ENCODE measurements around the gene PDE7B. TPM values are rescaled to one million over a fixed set of nuclear protein-coding genes. Genes with fewer than 3 reads are reported as not detected.

PDE7B gene
- total RNA-seq, 1 experiment from 2014 or later: 0.03 TPM

DNA sequence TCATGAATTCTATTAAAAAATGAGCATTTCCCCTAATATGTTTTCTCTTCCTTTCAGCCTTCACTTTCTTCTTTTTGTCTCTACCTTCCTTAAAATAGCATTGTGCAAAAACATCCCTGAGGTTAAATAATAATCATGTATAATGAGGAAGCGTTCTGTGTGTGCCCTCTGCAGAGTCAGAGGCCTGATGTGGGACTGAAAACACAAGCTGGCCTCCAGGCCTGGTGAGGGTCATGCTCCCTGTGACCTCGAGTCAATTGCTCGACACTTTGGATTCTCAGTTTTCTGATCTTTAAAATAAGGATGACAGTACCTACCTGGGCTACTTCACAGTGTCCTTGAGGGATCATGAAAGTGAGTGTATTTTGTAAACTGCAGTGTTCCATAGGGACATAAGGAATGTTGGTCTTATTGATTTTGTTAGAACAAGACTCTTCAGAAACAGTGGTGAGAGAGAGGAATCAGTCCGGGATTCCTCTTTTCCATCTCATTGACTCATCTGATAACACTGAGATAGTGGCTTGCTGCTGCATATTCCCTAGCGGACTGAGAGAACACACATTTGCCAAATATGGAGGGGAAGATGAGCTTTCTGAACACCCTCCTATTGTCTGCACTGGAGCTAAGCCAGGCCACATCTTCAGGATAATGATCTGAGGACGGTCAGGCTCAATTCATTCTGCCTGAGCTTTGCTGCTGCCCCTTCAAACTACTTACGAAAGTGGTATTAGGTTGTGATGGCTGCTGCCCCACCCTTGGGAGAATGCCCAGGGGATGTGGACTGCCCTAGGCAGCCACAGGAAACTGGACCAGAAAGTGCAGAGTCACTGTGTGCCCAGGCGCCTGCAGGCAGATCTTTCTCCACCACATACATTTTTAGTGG is 39.6 kb upstream of the PDE7B start:
- ATAC-seq (no peak), DNase-seq (ENCODE audit: low read depth, low spot score) (no peak)
- H3K27ac ChIP-seq (ENCODE audit: low read length): no peak overlapping the region
- ChIA-PET CTCF (no interaction called here), POLR2A (no interaction called here)
- no peak overlapping the region for H3K4me3 ChIP-seq (ENCODE audit: low read depth in 2 of 2, low read length in 2 of 2)
- in situ Hi-C loops (cut with HindIII; ENCODE audit: low pct_unique_long_range_greater_than_20kb, low sequenced_read_pairs): no loop called here
- no TSS peak for BruUV-seq (replicated peaks)
- H3K36me3 ChIP-seq (ENCODE audit: control insufficient read depth, insufficient read depth, low read length): no peaks in the 10 kb centered on the region
- TF ChIP-seq POLR2AphosphoS5 (IDR thresholded peaks at IDR 0.05; ENCODE audit: low read depth, low read length): no peak
- TF ChIP-seq SIN3A (IDR thresholded peaks at IDR 0.05; ENCODE audit: borderline replicate concordance, insufficient read depth, low read depth, low read length): no peak
- TF ChIP-seq, protein P1, sequence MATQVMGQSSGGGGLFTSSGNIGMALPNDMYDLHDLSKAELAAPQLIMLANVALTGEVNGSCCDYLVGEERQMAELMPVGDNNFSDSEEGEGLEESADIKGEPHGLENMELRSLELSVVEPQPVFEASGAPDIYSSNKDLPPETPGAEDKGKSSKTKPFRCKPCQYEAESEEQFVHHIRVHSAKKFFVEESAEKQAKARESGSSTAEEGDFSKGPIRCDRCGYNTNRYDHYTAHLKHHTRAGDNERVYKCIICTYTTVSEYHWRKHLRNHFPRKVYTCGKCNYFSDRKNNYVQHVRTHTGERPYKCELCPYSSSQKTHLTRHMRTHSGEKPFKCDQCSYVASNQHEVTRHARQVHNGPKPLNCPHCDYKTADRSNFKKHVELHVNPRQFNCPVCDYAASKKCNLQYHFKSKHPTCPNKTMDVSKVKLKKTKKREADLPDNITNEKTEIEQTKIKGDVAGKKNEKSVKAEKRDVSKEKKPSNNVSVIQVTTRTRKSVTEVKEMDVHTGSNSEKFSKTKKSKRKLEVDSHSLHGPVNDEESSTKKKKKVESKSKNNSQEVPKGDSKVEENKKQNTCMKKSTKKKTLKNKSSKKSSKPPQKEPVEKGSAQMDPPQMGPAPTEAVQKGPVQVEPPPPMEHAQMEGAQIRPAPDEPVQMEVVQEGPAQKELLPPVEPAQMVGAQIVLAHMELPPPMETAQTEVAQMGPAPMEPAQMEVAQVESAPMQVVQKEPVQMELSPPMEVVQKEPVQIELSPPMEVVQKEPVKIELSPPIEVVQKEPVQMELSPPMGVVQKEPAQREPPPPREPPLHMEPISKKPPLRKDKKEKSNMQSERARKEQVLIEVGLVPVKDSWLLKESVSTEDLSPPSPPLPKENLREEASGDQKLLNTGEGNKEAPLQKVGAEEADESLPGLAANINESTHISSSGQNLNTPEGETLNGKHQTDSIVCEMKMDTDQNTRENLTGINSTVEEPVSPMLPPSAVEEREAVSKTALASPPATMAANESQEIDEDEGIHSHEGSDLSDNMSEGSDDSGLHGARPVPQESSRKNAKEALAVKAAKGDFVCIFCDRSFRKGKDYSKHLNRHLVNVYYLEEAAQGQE (IDR thresholded peaks at IDR 0.05; ENCODE audit: insufficient read depth in 1 of 2, low read depth in 2 of 2, low read length in 1 of 2): no peak
- TF ChIP-seq, protein P2, sequence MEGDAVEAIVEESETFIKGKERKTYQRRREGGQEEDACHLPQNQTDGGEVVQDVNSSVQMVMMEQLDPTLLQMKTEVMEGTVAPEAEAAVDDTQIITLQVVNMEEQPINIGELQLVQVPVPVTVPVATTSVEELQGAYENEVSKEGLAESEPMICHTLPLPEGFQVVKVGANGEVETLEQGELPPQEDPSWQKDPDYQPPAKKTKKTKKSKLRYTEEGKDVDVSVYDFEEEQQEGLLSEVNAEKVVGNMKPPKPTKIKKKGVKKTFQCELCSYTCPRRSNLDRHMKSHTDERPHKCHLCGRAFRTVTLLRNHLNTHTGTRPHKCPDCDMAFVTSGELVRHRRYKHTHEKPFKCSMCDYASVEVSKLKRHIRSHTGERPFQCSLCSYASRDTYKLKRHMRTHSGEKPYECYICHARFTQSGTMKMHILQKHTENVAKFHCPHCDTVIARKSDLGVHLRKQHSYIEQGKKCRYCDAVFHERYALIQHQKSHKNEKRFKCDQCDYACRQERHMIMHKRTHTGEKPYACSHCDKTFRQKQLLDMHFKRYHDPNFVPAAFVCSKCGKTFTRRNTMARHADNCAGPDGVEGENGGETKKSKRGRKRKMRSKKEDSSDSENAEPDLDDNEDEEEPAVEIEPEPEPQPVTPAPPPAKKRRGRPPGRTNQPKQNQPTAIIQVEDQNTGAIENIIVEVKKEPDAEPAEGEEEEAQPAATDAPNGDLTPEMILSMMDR (IDR thresholded peaks at IDR 0.05): no peak
- no peak for TF ChIP-seq TCF7L2 (IDR thresholded peaks at IDR 0.05; ENCODE audit: low read depth, low read length)
- H3K27me3 ChIP-seq (ENCODE audit: control insufficient read depth, insufficient read depth, low read length): no peaks in the 10 kb centered on the region
- intact Hi-C loops (cut with micrococcal nuclease; ENCODE audit: unreplicated experiment): no loop called here
- H3K9me3 ChIP-seq (ENCODE audit: control insufficient read depth, insufficient read depth, low read depth, low read length): no peaks in the 10 kb centered on the region
- H3K4me1 ChIP-seq (ENCODE audit: control insufficient read depth, insufficient read depth, low read length): no peaks in the 10 kb centered on the region

DNA sequence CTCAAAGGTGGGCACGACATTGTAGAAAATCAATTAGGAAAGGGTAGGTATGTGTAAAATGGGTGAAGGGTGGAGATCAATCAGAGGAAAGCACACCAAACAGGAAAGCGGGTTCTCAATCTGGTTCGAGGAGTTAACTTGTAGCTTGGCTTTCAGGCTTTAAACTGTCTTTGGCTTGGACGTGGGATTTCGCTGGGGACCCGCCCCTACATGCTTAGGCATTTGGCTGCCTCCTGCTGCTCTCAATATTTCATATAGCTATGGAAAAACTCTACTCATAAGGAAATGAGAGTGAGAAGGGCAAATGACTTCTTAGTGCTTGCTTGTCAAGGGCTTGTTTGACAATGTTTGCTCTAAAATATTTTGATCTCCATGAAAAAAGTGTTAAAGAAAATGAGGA is 38.1 kb upstream of the PDE7B start:
- in situ Hi-C loops (cut with HindIII; ENCODE audit: low pct_unique_long_range_greater_than_20kb, low sequenced_read_pairs) (no loop called here), intact Hi-C loops (cut with micrococcal nuclease; ENCODE audit: unreplicated experiment) (no loop called here)
- Histone ChIP-seq H3K4me1 (ENCODE audit: control insufficient read depth, insufficient read depth, low read length) (no peaks in the 10 kb centered on the region), H3K9me3 (ENCODE audit: control insufficient read depth, insufficient read depth, low read depth, low read length) (no peaks in the 10 kb centered on the region), H3K36me3 (ENCODE audit: control insufficient read depth, insufficient read depth, low read length) (no peaks in the 10 kb centered on the region), H3K27ac (ENCODE audit: low read length) (no peak overlapping the region), H3K27me3 (ENCODE audit: control insufficient read depth, insufficient read depth, low read length) (no peaks in the 10 kb centered on the region), H3K4me3 (ENCODE audit: low read depth in 2 of 2, low read length in 2 of 2) (no peak overlapping the region)
- POLR2A ChIA-PET: no interaction called here
- CTCF ChIA-PET: no interaction called here
- no TSS peak for BruUV-seq (replicated peaks)
- ATAC-seq (no peak), DNase-seq (ENCODE audit: low read depth, low spot score) (no peak)
- TF ChIP-seq POLR2AphosphoS5 (IDR thresholded peaks at IDR 0.05; ENCODE audit: low read depth, low read length): no peak
- no peak for TF ChIP-seq TCF7L2 (IDR thresholded peaks at IDR 0.05; ENCODE audit: low read depth, low read length)
- TF ChIP-seq SIN3A (IDR thresholded peaks at IDR 0.05; ENCODE audit: borderline replicate concordance, insufficient read depth, low read depth, low read length): no peak
- TF ChIP-seq, protein P2 (IDR thresholded peaks at IDR 0.05): no peak
- TF ChIP-seq, protein P1 (IDR thresholded peaks at IDR 0.05; ENCODE audit: insufficient read depth in 1 of 2, low read depth in 2 of 2, low read length in 1 of 2): no peak

Data from Panc1 (cell line).